ENCODE results near the gene DSC1. TPM values are rescaled to one million over a fixed set of nuclear protein-coding genes. Genes with fewer than 3 reads are reported as not detected.
A peak's percentile ranks its signal among the peaks of the same experiment; 100 is the strongest.

DSC1 gene
- total and polyA plus RNA-seq, 9 donors, result under 0.01 to 9.4 (median 0.32) TPM; not detected in 5

DNA sequence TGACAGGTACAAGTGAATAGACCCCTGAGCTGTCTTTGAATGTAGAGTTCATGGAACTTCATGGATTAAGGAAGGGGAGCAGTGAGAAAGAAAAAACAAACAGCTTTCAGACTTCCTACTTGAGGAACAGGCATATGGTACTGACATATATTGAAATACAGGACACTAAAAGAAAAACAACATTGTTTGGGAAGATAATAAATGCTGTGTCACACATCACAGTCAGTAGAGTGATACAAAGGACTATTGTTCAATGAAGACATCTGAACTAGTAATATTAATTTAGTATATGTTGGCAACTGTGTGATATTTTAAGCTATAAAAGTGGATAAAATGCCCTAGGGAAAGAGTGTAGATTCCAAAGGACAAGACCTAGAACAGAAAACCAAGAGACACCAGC lies 63.8 kb downstream of the DSC1 start:
- Histone ChIP-seq H3K4me1 (ENCODE audit: control insufficient read depth, insufficient read depth, low read length) (peaks cover 9% of the 10 kb centered on the region), H3K4me3 (ENCODE audit: low read length) (no peak overlapping the region), H3K9me3 (replicated peaks; ENCODE audit: control insufficient read depth, low read depth, low read length) (no peaks in the 10 kb centered on the region), H3K27me3 (ENCODE audit: control insufficient read depth, insufficient read depth, low read length) (peaks cover 25% of the 10 kb centered on the region), H3K27ac (ENCODE audit: low read length) (no peak overlapping the region), H3K36me3 (ENCODE audit: control insufficient read depth, insufficient read depth, low read length) (no peaks in the 10 kb centered on the region)
- DNase-seq, result no peak

DNA sequence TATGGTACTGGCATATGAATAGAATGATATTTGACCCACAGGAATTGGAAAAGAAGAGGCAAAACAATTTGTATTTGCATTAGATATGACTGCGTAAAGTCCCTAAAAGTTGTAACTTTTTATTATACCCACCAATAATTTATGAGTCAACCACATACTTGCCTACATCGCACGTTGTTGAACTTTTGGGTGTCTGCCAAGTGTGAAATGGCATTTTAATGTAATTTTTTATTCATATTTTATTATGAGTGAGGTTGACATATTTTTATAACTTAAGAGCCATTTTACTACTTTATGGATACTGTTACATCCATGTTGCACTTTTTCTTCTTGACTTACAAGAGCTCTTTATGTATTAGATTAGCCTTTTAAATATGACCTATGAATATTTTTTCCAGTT lies 65.0 kb downstream of the DSC1 start:
- H3K36me3 ChIP-seq (ENCODE audit: control insufficient read depth, insufficient read depth, low read length), result no peaks in the 10 kb centered on the region
- DNase-seq, result no peak
- H3K4me3 ChIP-seq (ENCODE audit: low read length), result no peak overlapping the region
- WGBS (ENCODE audit: insufficient coverage), result no CpG with 5 or more reads among the region's 3 CpGs
- no peak overlapping the region for H3K27ac ChIP-seq (ENCODE audit: low read length)
- H3K9me3 ChIP-seq (replicated peaks; ENCODE audit: control insufficient read depth, low read depth, low read length), result no peaks in the 10 kb centered on the region
- H3K27me3 ChIP-seq (ENCODE audit: control insufficient read depth, insufficient read depth, low read length), result peaks cover 25% of the 10 kb centered on the region
- peaks cover 9% of the 10 kb centered on the region for H3K4me1 ChIP-seq (ENCODE audit: control insufficient read depth, insufficient read depth, low read length)

DNA sequence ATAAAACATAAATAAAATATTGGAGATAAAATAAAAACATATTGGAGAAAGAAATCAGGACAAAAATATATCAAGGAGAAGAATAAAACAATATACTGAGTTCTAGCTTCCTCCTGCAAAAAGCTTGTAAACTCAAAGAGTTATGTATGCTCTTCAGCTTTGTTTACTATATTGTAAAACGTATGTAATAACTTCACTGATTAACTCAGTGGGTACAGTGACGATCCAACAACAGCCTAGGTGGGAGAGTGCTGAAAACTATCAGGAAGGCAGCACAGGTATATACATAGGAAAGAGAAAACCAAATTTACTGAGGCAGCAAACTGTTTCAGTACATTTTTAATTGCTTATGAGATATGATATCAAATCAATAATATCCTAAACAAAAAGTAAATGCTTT lies 68.8 kb downstream of the DSC1 start:
- DNase-seq, result no peak
- Histone ChIP-seq H3K9me3 (replicated peaks; ENCODE audit: control insufficient read depth, low read depth, low read length) (no peaks in the 10 kb centered on the region), H3K4me3 (ENCODE audit: low read length) (no peak overlapping the region), H3K4me1 (ENCODE audit: control insufficient read depth, insufficient read depth, low read length) (no peaks in the 10 kb centered on the region), H3K27me3 (ENCODE audit: control insufficient read depth, insufficient read depth, low read length) (no peaks in the 10 kb centered on the region), H3K36me3 (ENCODE audit: control insufficient read depth, insufficient read depth, low read length) (no peaks in the 10 kb centered on the region), H3K27ac (ENCODE audit: low read length) (no peak overlapping the region)
- WGBS (ENCODE audit: insufficient coverage), result no CpG with 5 or more reads among the region's 2 CpGs

DNA sequence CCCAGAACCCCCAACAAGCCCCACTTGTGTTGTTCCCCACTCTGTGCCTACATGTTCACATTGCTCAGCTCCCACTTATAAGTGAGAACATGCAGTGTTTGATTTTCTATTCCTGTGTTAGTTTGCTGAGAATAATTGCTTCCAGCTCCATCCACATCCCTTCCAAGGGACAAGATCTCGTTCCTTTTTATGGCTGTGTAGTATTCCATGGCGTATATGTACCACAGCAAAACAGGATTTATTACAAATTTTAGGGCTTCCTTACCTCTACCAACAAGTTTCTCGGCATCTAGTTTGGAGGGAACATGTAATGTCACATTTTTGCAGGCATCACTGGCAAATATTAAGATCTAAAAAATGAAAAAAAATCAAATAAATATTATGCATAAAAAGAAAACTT lies 69.4 kb downstream of the DSC1 start:
- no peaks in the 10 kb centered on the region for H3K4me1 ChIP-seq (ENCODE audit: control insufficient read depth, insufficient read depth, low read length)
- no peaks in the 10 kb centered on the region for H3K36me3 ChIP-seq (ENCODE audit: control insufficient read depth, insufficient read depth, low read length)
- H3K27ac ChIP-seq (ENCODE audit: low read length), result no peak overlapping the region

DNA sequence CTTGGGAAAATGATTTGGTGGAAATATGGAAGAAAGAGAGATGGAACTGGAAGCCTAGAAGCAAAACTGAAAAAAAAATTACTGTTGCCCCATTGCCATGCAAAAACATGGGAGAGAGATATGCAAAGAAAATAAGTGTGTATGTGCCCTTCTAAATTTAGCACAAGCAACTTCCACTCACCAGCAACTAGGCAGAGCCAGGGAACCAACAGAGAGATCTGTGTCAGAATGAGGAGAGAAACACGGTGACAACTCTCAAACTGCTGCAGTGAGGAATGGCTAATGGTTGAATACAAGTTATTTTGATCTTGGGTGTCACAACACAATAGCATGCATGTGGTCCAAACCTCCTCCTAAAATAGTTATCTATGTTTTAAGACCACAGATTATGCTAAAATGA lies 71.3 kb downstream of the DSC1 start:
- Histone ChIP-seq H3K4me3 (ENCODE audit: low read length) (no peak overlapping the region), H3K4me1 (ENCODE audit: control insufficient read depth, insufficient read depth, low read length) (no peaks in the 10 kb centered on the region), H3K27me3 (ENCODE audit: control insufficient read depth, insufficient read depth, low read length) (no peaks in the 10 kb centered on the region), H3K27ac (ENCODE audit: low read length) (no peak overlapping the region), H3K36me3 (ENCODE audit: control insufficient read depth, insufficient read depth, low read length) (no peaks in the 10 kb centered on the region), H3K9me3 (replicated peaks; ENCODE audit: control insufficient read depth, low read depth, low read length) (no peaks in the 10 kb centered on the region)
- no CpG with 5 or more reads among the region's 1 CpG for WGBS (ENCODE audit: insufficient coverage)
- DNase-seq, result no peak

More for the DNA sequence above, 69.4 kb downstream of the DSC1 start:
- DNase-seq, result no peak
- no CpG with 5 or more reads among the region's 3 CpGs for WGBS (ENCODE audit: insufficient coverage)
- no peaks in the 10 kb centered on the region for H3K9me3 ChIP-seq (replicated peaks; ENCODE audit: control insufficient read depth, low read depth, low read length)
- H3K4me3 ChIP-seq (ENCODE audit: low read length), result no peak overlapping the region
- no peaks in the 10 kb centered on the region for H3K27me3 ChIP-seq (ENCODE audit: control insufficient read depth, insufficient read depth, low read length)

DNA sequence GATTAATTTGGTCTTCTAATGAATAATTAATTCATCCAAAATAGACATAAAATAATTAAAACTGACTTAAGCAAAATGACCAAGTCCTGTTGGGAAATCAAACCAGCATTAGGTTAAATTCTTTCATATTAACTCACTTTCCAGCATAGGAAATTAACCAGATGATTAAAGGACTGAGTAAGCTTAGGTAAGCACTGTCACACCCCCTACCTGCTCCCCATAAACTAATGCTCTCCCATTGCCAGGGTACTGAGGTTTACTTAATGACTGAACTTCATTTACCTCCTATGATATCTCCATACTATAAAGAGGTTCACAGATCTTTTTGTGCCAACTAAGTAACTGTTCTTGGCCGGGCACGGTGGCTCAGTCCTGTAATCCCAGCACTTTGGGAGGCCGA lies 74.1 kb downstream of the DSC1 start:
- H3K4me1 ChIP-seq (ENCODE audit: control insufficient read depth, insufficient read depth, low read length), result no peaks in the 10 kb centered on the region
- no peak overlapping the region for H3K27ac ChIP-seq (ENCODE audit: low read length)
- H3K36me3 ChIP-seq (ENCODE audit: control insufficient read depth, insufficient read depth, low read length), result no peaks in the 10 kb centered on the region
- WGBS (ENCODE audit: insufficient coverage), result 88% methylated on average over 3 of the region's 3 CpGs
- no peak overlapping the region for H3K4me3 ChIP-seq (ENCODE audit: low read length)
- no peaks in the 10 kb centered on the region for H3K9me3 ChIP-seq (replicated peaks; ENCODE audit: control insufficient read depth, low read depth, low read length)
- H3K27me3 ChIP-seq (ENCODE audit: control insufficient read depth, insufficient read depth, low read length), result no peaks in the 10 kb centered on the region
- DNase-seq, result no peak

DNA sequence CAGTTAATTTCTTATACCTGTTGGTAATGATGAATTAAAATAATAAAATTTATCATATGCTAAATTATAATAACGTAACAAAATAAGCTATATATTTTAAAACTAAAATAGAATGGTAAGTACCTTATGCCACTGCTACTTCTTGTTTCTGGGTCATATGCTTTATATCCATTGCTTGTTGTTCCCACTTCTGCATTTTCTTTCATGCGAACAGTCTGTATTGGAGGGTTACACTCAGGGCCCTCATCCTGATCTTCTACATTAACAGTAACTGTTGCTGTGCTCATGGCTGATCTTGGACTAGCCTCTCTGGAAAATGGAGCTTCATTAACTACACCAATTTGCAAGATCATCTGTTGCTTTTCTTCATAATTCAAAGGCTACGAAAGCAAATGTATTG lies 82.7 kb downstream of the DSC1 start:
- no peaks in the 10 kb centered on the region for H3K9me3 ChIP-seq (replicated peaks; ENCODE audit: control insufficient read depth, low read depth, low read length)
- WGBS (ENCODE audit: insufficient coverage), result no CpG with 5 or more reads among the region's 3 CpGs
- no peaks in the 10 kb centered on the region for H3K36me3 ChIP-seq (ENCODE audit: control insufficient read depth, insufficient read depth, low read length)
- no peak overlapping the region for H3K4me3 ChIP-seq (ENCODE audit: low read length)
- no peak overlapping the region for H3K27ac ChIP-seq (ENCODE audit: low read length)
- peak; percentile 15 for DNase-seq
- no peaks in the 10 kb centered on the region for H3K27me3 ChIP-seq (ENCODE audit: control insufficient read depth, insufficient read depth, low read length)
- H3K4me1 ChIP-seq (ENCODE audit: control insufficient read depth, insufficient read depth, low read length), result no peaks in the 10 kb centered on the region

Other genes starting within 250 kb of the DSC1 start
- 0.75 TPM for gene DSC3, start 120.1 kb downstream of the DSC1 start, total RNA-seq
- gene DSC3, start 120.1 kb downstream of the DSC1 start, polyA plus RNA-seq (ENCODE audit: insufficient read depth in 1 of 8, insufficient read length in 8 of 8, low replicate concordance in 1 of 8), result 10 to 100 TPM in 1 of 8 donors, 1 to 10 TPM in 1, under 1 TPM in 6; 0.22 to 25.4 (median 0.46) TPM
- 3.5 TPM for gene DSC2, start 60.4 kb downstream of the DSC1 start, total RNA-seq
- 10 to 100 TPM in 2 of 8 donors, 1 to 10 TPM in 6; 2.1 to 11.8 (median 4.3) TPM for gene DSC2, start 60.4 kb downstream of the DSC1 start, polyA plus RNA-seq (ENCODE audit: insufficient read depth in 1 of 8, insufficient read length in 8 of 8, low replicate concordance in 1 of 8)
- not detected for gene DSG1, start 155.3 kb upstream of the DSC1 start, total RNA-seq
- 10 to 100 TPM in 1 of 8 donors, under 1 TPM in 4, not detected in 3; 0.03 to 15.2 (median 0.07) TPM for gene DSG1, start 155.3 kb upstream of the DSC1 start, polyA plus RNA-seq (ENCODE audit: insufficient read depth in 1 of 8, insufficient read length in 8 of 8, low replicate concordance in 1 of 8)
- gene DSG4, start 213.9 kb upstream of the DSC1 start, total RNA-seq, result not detected
- gene DSG4, start 213.9 kb upstream of the DSC1 start, polyA plus RNA-seq (ENCODE audit: insufficient read depth in 1 of 8, insufficient read length in 8 of 8, low replicate concordance in 1 of 8), result not detected